K562 (cell line): Measurements from ENCODE around the gene SFSWAP. TPM values are rescaled to one million over a fixed set of nuclear protein-coding genes. Genes with fewer than 3 reads are reported as not detected.

Source experiments
- ATF2 ChIP-seq: sonication (generic); formaldehyde crosslinking; IDR thresholded peaks from 2 replicates; pipeline ENCODE4 v1.8.1; 2022; ENCODE audit warnings: missing genetic modification reagents
- GABPA ChIP-seq: fragments of 200-800 bp; sonication (Bioruptor generic); conservative IDR thresholded peaks from 2 replicates; pipeline ENCODE4 v1.6.1; 2016; ENCODE audit warnings: low read depth, missing genetic modification characterization, missing compliant biosample characterization
- ID3 ChIP-seq, 2 experiments: fragments of 250-450 bp in 1 of 2; fragments of 450-650 bp in 1 of 2; sonication (Bioruptor Pico) in 1 of 2; IDR thresholded peaks; 2 replicates each; pipeline versions ENCODE4 v1.6.1 to v1.8.0; 2016 to 2021; ENCODE audit warnings: mild to moderate bottlenecking in 2 of 2, moderate library complexity in 2 of 2, missing compliant biosample characterization in 1 of 2, missing genetic modification characterization in 1 of 2
- MCM5 ChIP-seq: fragments of 450-650 bp; IDR thresholded peaks from 2 replicates; pipeline ENCODE4 v1.6.1; 2016; ENCODE audit warnings: low read depth
- MXD1 ChIP-seq: fragments of 250-450 bp; sonication (Bioruptor Pico); IDR thresholded peaks from 2 replicates; pipeline ENCODE4 v1.8.0; 2021; ENCODE audit warnings: borderline replicate concordance, mild to moderate bottlenecking, moderate library complexity; ENCODE audit not compliant: poor library complexity, severe bottlenecking
- PRPF4 ChIP-seq: fragments of 200-400 bp; formaldehyde crosslinking; IDR thresholded peaks from one replicate; pipeline ENCODE4 v1.6.1; 2017; ENCODE audit warnings: low read length, low read depth, mild to moderate bottlenecking; ENCODE audit not compliant: insufficient read depth, poor library complexity, severe bottlenecking
- RBFOX2 ChIP-seq: fragments of 200-400 bp; formaldehyde crosslinking; IDR thresholded peaks from 2 replicates; pipeline ENCODE4 v1.6.1; 2017; ENCODE audit warnings: low read depth, mild to moderate bottlenecking, low read length, moderate library complexity
- RNF2 ChIP-seq: sonication (generic); IDR thresholded peaks from 2 replicates; pipeline ENCODE4 v1.6.1; 2016
- RREB1 ChIP-seq: fragments of 250-450 bp; sonication (Bioruptor Pico); IDR thresholded peaks from 2 replicates; pipeline ENCODE4 v1.4.0; 2020
- SPI1 ChIP-seq: IDR thresholded peaks from 2 replicates; pipeline ENCODE4 v1.6.1; 2011; ENCODE audit warnings: low read depth, low read length, control low read depth, borderline replicate concordance
- SRF ChIP-seq, 2 experiments: fragments of 250-450, 450-650 bp in 1 of 2; sonication (Bioruptor Pico) in 1 of 2; sonication (generic) in 1 of 2; formaldehyde crosslinking; IDR thresholded peaks; 2 replicates each; pipeline versions ENCODE4 v1.5.0 to v1.5.1; 2020 to 2022; ENCODE audit warnings: mild to moderate bottlenecking in 1 of 2, missing genetic modification reagents in 1 of 2
- TEAD1 ChIP-seq, 2 experiments: fragments of 450-650 bp in 1 of 2; sonication (generic) in 1 of 2; formaldehyde crosslinking; IDR thresholded peaks; 2 replicates each; pipeline versions ENCODE4 v1.4.0 to v1.8.0; 2020 to 2022; ENCODE audit warnings: mild to moderate bottlenecking in 2 of 2, missing genetic modification reagents in 1 of 2
- ZBTB1 ChIP-seq: sonication (generic); formaldehyde crosslinking; IDR thresholded peaks from 2 replicates; pipeline ENCODE4 v1.8.1; 2023; ENCODE audit warnings: missing genetic modification reagents, low read depth, mild to moderate bottlenecking, borderline replicate concordance
- ZNF280B ChIP-seq: fragments of 250-450 bp; sonication (Bioruptor Pico); IDR thresholded peaks from 2 replicates; pipeline ENCODE4 v1.5.1; 2021; ENCODE audit warnings: mild to moderate bottlenecking
- ZNF764 ChIP-seq: fragments of 250-450 bp; sonication (Bioruptor Pico); IDR thresholded peaks from 2 replicates; pipeline ENCODE4 v1.4.0; 2020; ENCODE audit warnings: low read depth, mild to moderate bottlenecking, moderate library complexity
- polyA plus RNA-seq, 8 experiments: library from polyadenylated mRNA; depleted of rRNA in 4 of 8; stranded (reverse) in 5 of 8; unstranded in 3 of 8; fragments of >200 nt; fragmentation: Nextera tagmentation in 2 of 8; fragmentation: Illumina TruSeq in 1 of 8; extraction: Ambion mirVana in 2 of 8; extraction: Trizol in 1 of 8; gene quantifications; 2 replicates each; pipeline versions ENCODE4 v1.2.1 to v1.2.3, GENCODE V29; 2011 to 2014; ENCODE audit warnings: inconsistent platforms in 1 of 8, missing spikeins in 1 of 8
- total RNA-seq, 7 experiments: library from RNA; depleted of rRNA in 6 of 7; stranded (reverse); fragments of >200 nt in 6 of 7; fragmentation: Illumina TruSeq in 2 of 7; extraction: Trizol in 2 of 7; gene quantifications; 2 replicates each; pipeline versions ENCODE4 v1.2.1 to v1.2.3, GENCODE V29; 2011 to 2021; ENCODE audit warnings: low replicate concordance in 1 of 7

The SFSWAP gene
- total and polyA plus RNA-seq, 9 of the 15 experiments (the other 6 are each of a cell fraction or from before 2014, with no cell fraction given): 2.4 to 60.4 (median 32.6) TPM

GRCh38 chr12:131710464-131711457, at the start of gene SFSWAP (continued):
- no peak for TF ChIP-seq RREB1
- no peak for TF ChIP-seq PRPF4
- 0 out of 2 replicates have a peak, but pooled peaks have one; percentile 7 for TF ChIP-seq SPI1
- no peak for TF ChIP-seq ATF2
- TF ChIP-seq ZNF764: no peak
- TF ChIP-seq ID3 (CRISPR knock-in tag; IDR thresholded peaks at IDR 0.05): no peak
- peak; percentile 93 for TF ChIP-seq ID3 (tag; IDR thresholded peaks at IDR 0.05)
- peak in 1 of 2 experiments; percentile 83; a peak in 2 of 4 replicates for TF ChIP-seq TEAD1 (CRISPR knock-in tag; IDR thresholded peaks at IDR 0.05)
- TF ChIP-seq RBFOX2: peak; percentile 94
- TF ChIP-seq GABPA (tag): peak; percentile 100
- TF ChIP-seq MCM5: no peak
- no peak for TF ChIP-seq MXD1
- peak; percentile 44 for TF ChIP-seq RNF2
- no peak for TF ChIP-seq ZNF280B (CRISPR knock-in tag)
- TF ChIP-seq ZBTB1: 0 out of 2 replicates have a peak, but pooled peaks have one; percentile 60
- peak in 1 of 2 experiments; percentile 65; a peak in 2 of 4 replicates for TF ChIP-seq SRF (CRISPR knock-in tag; IDR thresholded peaks at IDR 0.05)
